ENCODE results near the gene PARVA.

The PARVA gene

GRCh38 chr11:12388173-12388572 is 10.8 kb downstream of the PARVA start:
- H3K4me2 ChIP-seq, result no peak overlapping the region
- no peaks in the 10 kb centered on the region for H3K4me1 ChIP-seq
- H3K27me3 ChIP-seq, result no peaks in the 10 kb centered on the region
- TF ChIP-seq Cebpa-rat (IDR thresholded peaks at IDR 0.05), result no peak
- no peak overlapping the region for H3K27ac ChIP-seq
- no peak overlapping the region for H3K9ac ChIP-seq
- no peaks in the 10 kb centered on the region for H3K36me3 ChIP-seq
- H4K20me1 ChIP-seq, result no peaks in the 10 kb centered on the region
- H3K9me3 ChIP-seq (replicated peaks in 1 of 11), result peaks cover 0 to under 1% (median 0%) of the 10 kb centered on the region in 11 experiments; a peak in 1 of 22 replicates
- H3K4me3 ChIP-seq, result no peak overlapping the region

GRCh38 chr11:12388939-12389670 is 11.7 kb downstream of the PARVA start:
- Histone ChIP-seq H3K27me3 (no peaks in the 10 kb centered on the region), H3K27ac (no peak overlapping the region), H3K4me3 (no peak overlapping the region), H3K9ac (no peak overlapping the region), H4K20me1 (no peaks in the 10 kb centered on the region), H3K36me3 (no peaks in the 10 kb centered on the region), H3K4me1 (no peaks in the 10 kb centered on the region), H3K9me3 (replicated peaks in 1 of 11) (peaks cover 0 to 6% (median 4%) of the 10 kb centered on the region in 11 experiments; a peak in 6 of 22 replicates), H3K4me2 (no peak overlapping the region)
- no peak for TF ChIP-seq Cebpa-rat (IDR thresholded peaks at IDR 0.05)

DNA sequence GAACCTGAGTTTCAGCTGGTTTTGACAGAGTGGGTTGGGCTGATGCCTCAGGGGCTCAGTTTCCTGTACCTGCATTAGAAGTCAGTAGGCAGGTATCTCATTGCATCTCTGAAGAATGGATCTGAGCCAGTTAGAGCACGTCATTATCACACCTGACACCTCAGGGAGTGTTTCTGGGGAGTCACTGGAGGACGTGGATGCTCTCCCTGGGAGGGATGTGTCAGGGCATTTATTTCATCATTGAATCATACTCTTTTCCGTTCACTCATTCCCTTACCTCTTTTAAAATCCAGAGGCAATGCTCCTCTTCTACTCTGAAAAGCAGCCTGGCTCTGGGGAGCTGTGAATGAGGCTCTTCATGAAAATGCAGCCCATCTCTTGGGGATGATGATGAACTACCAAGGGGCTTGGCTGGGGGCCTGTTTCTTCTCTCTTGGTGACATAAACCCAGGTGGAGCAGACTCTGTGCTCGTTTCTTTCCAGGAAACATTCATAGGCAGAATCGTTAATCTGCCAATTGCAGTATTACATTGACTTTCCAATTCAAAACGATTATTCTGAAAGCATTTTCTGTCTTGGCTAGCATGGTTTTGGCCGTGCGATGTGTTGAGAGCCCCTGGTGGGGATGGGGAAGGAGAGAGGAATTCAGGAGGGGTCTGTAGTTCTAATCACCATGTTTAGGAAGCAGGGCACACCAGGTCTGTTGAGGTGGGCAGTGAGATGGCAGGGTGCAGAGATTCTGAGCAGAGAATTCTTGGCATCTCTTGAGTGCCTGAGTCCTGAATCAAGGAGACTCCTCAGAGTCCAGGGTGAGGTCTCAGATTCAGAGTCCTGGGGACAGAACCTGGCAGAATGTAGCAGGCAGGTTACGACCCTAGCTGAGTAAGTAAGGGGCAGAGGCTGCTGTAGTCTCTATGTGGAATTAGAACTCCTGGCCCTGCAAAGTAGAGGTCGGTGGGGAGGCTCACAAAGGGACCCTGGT is 12.6 kb downstream of the PARVA start:
- Histone ChIP-seq H3K9ac (no peak overlapping the region), H3K4me2 (no peak overlapping the region), H3K4me3 (no peak overlapping the region), H3K36me3 (no peaks in the 10 kb centered on the region), H3K27ac (no peak overlapping the region), H3K4me1 (no peaks in the 10 kb centered on the region), H3K9me3 (replicated peaks in 1 of 11) (peaks cover 0 to 6% (median 4%) of the 10 kb centered on the region in 11 experiments; a peak in 6 of 22 replicates), H4K20me1 (no peaks in the 10 kb centered on the region), H3K27me3 (no peaks in the 10 kb centered on the region)
- no peak for TF ChIP-seq Cebpa-rat (IDR thresholded peaks at IDR 0.05)

DNA sequence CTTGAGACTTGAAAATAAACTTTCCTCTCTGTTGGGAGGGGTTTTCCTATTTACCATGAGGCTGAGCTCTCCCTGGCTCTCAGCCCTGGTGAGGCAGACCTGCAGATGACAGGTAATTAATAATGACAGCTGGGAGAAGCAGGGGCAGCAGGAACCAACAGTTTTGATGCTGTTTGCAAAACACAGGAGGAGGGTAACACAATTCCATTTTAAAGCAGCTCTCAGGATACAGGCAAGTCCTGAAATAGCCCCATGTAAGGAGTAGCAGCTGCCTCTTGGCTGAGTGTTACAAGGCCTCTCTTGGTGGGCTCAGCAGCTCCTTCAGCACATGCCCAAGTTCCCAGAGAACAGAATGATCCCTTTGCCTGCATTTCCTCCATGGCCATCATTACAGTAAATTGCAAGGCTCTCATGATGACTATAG is 13.3 kb downstream of the PARVA start:
- no peak overlapping the region for H3K27ac ChIP-seq
- no peaks in the 10 kb centered on the region for H3K4me1 ChIP-seq
- no peaks in the 10 kb centered on the region for H3K27me3 ChIP-seq
- no peak overlapping the region for H3K9ac ChIP-seq
- no peaks in the 10 kb centered on the region for H4K20me1 ChIP-seq
- H3K4me2 ChIP-seq, result no peak overlapping the region
- H3K36me3 ChIP-seq, result no peaks in the 10 kb centered on the region
- H3K4me3 ChIP-seq, result no peak overlapping the region
- TF ChIP-seq Cebpa-rat (IDR thresholded peaks at IDR 0.05), result no peak
- H3K9me3 ChIP-seq (replicated peaks in 1 of 11), result peaks cover 0 to 6% (median 4%) of the 10 kb centered on the region in 11 experiments; a peak in 6 of 22 replicates

- no peaks in the 10 kb centered on the region for H3K27me3 ChIP-seq
- TF ChIP-seq Cebpa-rat (IDR thresholded peaks at IDR 0.05), result no peak
Measured at GRCh38 chr11:12392672-12393071, 15.3 kb downstream of the PARVA start.

DNA sequence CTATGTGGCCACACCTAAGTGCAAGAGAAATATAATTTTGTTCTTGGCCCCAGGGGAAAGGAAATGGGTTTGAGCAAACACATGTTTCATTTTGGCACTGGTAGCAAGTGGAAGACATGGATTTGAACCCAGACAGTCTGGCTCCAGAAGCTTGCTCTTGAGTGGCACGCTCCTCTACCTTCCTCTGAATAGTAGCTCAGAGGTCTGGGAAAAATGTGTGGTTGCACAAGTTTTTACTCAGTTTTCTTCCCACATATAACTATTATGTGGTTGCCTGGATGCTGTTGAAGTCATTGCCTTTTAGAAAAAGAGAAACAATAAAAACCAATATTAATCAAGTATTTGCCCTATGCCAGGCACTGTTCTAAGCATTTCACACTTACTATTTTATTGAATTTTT is 16.3 kb downstream of the PARVA start:
- H3K9me3 ChIP-seq (replicated peaks in 1 of 11), result peaks cover 0 to 10% (median 4%) of the 10 kb centered on the region in 11 experiments; a peak in 6 of 22 replicates
- H3K27ac ChIP-seq, result no peak overlapping the region
- TF ChIP-seq Cebpa-rat (IDR thresholded peaks at IDR 0.05), result no peak
- H3K4me2 ChIP-seq, result no peak overlapping the region
- H3K27me3 ChIP-seq, result no peaks in the 10 kb centered on the region
- no peak overlapping the region for H3K9ac ChIP-seq
- H3K4me1 ChIP-seq, result no peaks in the 10 kb centered on the region
- no peaks in the 10 kb centered on the region for H3K36me3 ChIP-seq
- no peak overlapping the region for H3K4me3 ChIP-seq
- no peaks in the 10 kb centered on the region for H4K20me1 ChIP-seq

More at GRCh38 chr11:12392672-12393071, 15.3 kb downstream of the PARVA start:
- Histone ChIP-seq H4K20me1 (no peaks in the 10 kb centered on the region), H3K27ac (no peak overlapping the region), H3K4me1 (no peaks in the 10 kb centered on the region), H3K36me3 (no peaks in the 10 kb centered on the region), H3K4me2 (no peak overlapping the region), H3K9ac (no peak overlapping the region), H3K4me3 (no peak overlapping the region), H3K9me3 (replicated peaks in 1 of 11) (peaks cover 0 to 10% (median 4%) of the 10 kb centered on the region in 11 experiments; a peak in 6 of 22 replicates)

GRCh38 chr11:12394601-12395000 is 17.2 kb downstream of the PARVA start:
- H4K20me1 ChIP-seq, result no peaks in the 10 kb centered on the region
- no peak overlapping the region for H3K27ac ChIP-seq
- no peak for TF ChIP-seq Cebpa-rat (IDR thresholded peaks at IDR 0.05)
- no peak overlapping the region for H3K4me3 ChIP-seq
- peaks cover 0 to 10% (median 4%) of the 10 kb centered on the region in 11 experiments; a peak in 6 of 22 replicates for H3K9me3 ChIP-seq (replicated peaks in 1 of 11)
- no peak overlapping the region for H3K4me2 ChIP-seq
- no peaks in the 10 kb centered on the region for H3K27me3 ChIP-seq
- no peak overlapping the region for H3K9ac ChIP-seq
- no peaks in the 10 kb centered on the region for H3K36me3 ChIP-seq
- no peaks in the 10 kb centered on the region for H3K4me1 ChIP-seq

- Histone ChIP-seq H3K9ac (no peak overlapping the region), H3K4me2 (no peak overlapping the region), H4K20me1 (no peaks in the 10 kb centered on the region), H3K9me3 (replicated peaks in 1 of 11) (peaks cover 0 to 10% (median 4%) of the 10 kb centered on the region in 11 experiments; a peak in 6 of 22 replicates), H3K27me3 (no peaks in the 10 kb centered on the region), H3K4me3 (no peak overlapping the region), H3K4me1 (no peaks in the 10 kb centered on the region), H3K27ac (no peak overlapping the region), H3K36me3 (no peaks in the 10 kb centered on the region)
- no peak for TF ChIP-seq Cebpa-rat (IDR thresholded peaks at IDR 0.05)
Measured at GRCh38 chr11:12395333-12395732, 18.0 kb downstream of the PARVA start.

DNA sequence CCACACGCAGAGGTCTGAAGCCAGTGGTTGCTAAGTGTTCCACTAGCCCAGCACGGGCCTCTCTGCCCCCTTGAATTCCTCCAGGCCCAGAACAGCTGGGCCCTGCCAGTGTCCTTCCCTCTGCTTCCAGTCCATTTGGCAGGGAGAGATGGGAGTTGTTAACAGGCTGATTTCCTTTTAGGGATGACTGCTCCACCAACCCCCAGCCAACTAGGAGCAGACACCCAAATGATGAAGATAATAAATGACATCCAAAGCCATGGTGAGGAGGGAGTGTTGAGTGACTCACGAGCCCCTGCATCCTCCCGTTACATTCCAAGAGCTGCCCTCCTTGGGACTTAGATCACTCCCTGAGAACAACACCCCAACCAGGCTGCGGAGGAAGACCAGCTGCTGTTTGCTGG is 20.6 kb downstream of the PARVA start:
- Histone ChIP-seq H3K36me3 (no peaks in the 10 kb centered on the region), H3K9me3 (replicated peaks in 1 of 11) (peaks cover 0 to 10% (median 4%) of the 10 kb centered on the region in 11 experiments; a peak in 6 of 22 replicates), H3K4me3 (no peak overlapping the region), H4K20me1 (no peaks in the 10 kb centered on the region), H3K4me1 (no peaks in the 10 kb centered on the region), H3K27ac (no peak overlapping the region), H3K9ac (no peak overlapping the region), H3K27me3 (no peaks in the 10 kb centered on the region), H3K4me2 (no peak overlapping the region)
- TF ChIP-seq Cebpa-rat (IDR thresholded peaks at IDR 0.05), result no peak
